ENCODE measurements around the gene SLC35A1. TPM values are rescaled to one million over a fixed set of nuclear protein-coding genes. Genes with fewer than 3 reads are reported as not detected.
"Not testable (repeated sequence)": the region's sequence is repeated elsewhere in the genome, so short reads cannot be mapped to it uniquely, and the experiment has no call there.

Gene SLC35A1
- total and polyA plus RNA-seq, 2 donors = 28.5 to 39.2 TPM

DNA sequence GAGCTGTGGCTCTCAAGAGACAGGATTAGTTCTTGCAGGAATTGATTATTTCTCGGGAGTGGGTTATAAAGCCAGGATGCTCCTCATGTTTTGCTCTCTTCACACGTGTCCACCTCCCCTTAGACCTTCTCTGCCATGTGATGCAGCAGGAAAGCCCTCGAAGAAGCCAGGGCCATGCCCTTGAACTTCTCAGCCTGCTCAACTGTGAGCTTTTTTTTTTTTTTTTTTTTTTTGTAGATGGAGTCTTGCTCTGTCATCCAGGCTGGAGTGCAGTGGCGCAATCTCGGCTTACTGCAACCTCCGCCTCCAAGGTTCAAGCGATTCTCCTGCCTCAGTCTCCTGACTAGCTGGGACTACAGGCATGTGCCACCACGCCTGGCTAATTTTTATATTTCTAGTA lies 16.6 kb downstream of the SLC35A1 start:
- WGBS = 92% methylated on average over 8 of the region's 8 CpGs
- DNase-seq (ENCODE audit: extremely low spot score); H3K27ac ChIP-seq (ENCODE audit: low read depth); H3K4me3 ChIP-seq (ENCODE audit: low read depth, low read length); H3K4me1 ChIP-seq (ENCODE audit: insufficient read depth); H3K36me3 ChIP-seq (ENCODE audit: insufficient read depth): not testable (repeated sequence)

DNA sequence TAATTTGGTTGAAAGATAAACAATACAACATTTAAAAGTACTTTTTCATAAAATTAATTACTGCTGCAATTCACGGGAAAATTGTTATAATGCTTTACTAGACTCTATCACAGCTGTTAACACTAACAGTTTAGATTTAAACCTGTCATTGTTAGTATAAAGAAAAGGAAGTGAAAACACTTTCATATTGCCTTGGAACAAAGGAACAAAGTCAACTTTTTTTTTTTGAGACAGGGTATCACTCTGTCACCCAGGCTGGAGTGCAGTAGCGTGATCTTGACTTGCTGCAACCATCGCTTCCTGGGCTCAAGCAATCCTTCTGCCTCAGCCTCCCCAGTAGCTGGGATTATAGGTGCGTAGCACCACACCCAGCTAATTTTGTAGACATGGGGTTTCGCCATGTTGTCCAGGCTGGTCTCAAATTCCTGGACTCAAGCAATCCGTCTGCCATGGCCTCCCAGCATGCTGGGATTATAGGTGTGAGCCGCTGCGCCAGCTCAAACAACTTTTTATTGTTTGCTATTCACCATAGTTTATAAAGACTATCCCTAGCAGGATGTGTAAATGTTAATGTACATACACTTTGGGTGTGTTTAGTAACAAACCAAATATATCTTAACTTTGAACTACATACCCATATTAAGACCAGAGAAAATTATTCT lies 22.1 kb downstream of the SLC35A1 start:
- WGBS = 94% methylated on average over 8 of the region's 8 CpGs
- no peak overlapping the region for H3K27ac ChIP-seq (ENCODE audit: low read depth)
- H3K36me3 ChIP-seq (ENCODE audit: insufficient read depth) = peaks cover 1% of the 10 kb centered on the region
- H3K4me3 ChIP-seq (ENCODE audit: low read depth, low read length) = no peak overlapping the region
- H3K4me1 ChIP-seq (ENCODE audit: insufficient read depth) = no peaks in the 10 kb centered on the region
- no peak for DNase-seq (ENCODE audit: extremely low spot score)

DNA sequence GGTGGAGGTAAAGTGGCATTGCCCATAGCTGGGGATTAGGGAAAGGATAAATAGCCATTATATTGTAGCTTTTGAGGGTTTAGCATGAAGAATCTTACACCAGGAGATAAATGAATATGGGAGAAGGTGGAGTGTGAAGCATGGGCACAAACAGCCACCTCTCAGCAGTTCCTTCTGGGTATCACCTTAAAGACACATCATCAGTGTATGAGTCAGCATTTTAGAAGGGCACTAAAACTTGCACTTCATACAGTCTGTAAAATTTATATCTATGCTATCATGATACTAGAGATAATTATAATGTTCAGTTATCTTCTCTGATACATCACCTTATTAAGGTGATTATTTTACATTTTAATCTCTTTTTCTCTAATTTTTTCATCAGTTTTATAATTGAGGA lies 25.3 kb downstream of the SLC35A1 start:
- H3K4me3 ChIP-seq (ENCODE audit: low read depth, low read length) = no peak overlapping the region
- no peak for DNase-seq (ENCODE audit: extremely low spot score)
- H3K36me3 ChIP-seq (ENCODE audit: insufficient read depth) = peaks cover 1% of the 10 kb centered on the region
- H3K4me1 ChIP-seq (ENCODE audit: insufficient read depth) = no peaks in the 10 kb centered on the region
- H3K27ac ChIP-seq (ENCODE audit: low read depth) = no peak overlapping the region

DNA sequence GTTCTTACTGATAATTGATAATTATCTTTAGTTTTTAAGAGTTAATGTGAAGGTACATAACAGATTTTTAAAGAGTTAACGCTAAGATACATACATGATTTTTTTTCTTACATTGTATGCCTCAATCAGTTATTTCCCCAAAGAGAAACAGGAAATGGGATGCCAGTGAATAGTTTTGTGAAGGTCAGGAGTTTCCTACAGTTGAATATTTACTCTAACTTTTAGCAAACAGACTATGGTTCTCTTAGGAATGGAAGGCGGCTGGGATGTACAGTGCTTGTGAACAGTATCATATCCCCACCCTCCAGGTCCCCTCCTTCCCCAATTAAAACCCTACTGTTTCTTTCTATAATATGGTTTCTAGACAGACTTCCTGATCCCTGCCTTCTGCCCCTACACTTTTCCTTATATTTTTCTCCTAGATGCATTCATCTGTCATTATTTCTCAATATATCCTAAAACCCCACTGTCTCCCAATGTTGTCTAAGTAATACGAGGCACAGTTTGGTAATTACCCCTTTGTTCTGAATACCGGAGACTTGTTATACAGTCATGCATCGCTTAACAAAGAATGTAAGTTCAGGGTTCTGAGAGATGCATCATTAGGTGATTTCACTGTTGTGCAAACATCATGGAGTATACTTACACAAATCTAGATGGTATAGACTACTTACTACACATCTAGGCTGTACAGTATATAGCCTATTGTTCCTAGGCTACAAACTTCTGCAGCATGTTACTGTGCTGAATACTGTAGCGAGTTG lies 29.2 kb downstream of the SLC35A1 start:
- Histone ChIP-seq H3K27ac (ENCODE audit: low read depth) (no peak overlapping the region), H3K4me3 (ENCODE audit: low read depth, low read length) (no peak overlapping the region), H3K36me3 (ENCODE audit: insufficient read depth) (peaks cover 3% of the 10 kb centered on the region), H3K4me1 (ENCODE audit: insufficient read depth) (no peaks in the 10 kb centered on the region)
- no peak for DNase-seq (ENCODE audit: extremely low spot score)
- 92% methylated on average over 6 of the region's 6 CpGs for WGBS

DNA sequence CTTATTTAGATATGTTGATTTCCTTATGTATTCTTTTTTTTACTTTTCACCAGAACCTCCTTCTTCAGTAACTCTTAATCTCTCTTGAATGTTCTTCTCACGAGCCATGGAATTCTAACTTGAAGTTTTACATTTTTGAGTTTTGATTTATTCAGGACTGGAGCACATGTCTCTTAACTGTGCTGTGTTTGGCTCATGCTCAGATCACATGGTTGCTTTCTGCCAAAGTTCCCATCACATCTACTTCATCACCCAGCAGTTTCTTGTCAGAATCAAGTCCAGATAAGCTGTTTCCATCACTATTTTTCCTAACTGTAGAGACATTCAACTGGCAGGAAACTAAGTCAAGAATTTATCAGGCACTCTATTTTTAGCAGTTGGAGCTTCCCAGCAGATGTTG lies 31.7 kb downstream of the SLC35A1 start:
- WGBS = 25% methylated on average over 1 of the region's 1 CpG
- Histone ChIP-seq H3K36me3 (ENCODE audit: insufficient read depth) (peaks cover 3% of the 10 kb centered on the region), H3K4me3 (ENCODE audit: low read depth, low read length) (no peak overlapping the region), H3K27ac (ENCODE audit: low read depth) (no peak overlapping the region), H3K4me1 (ENCODE audit: insufficient read depth) (no peaks in the 10 kb centered on the region)
- DNase-seq (ENCODE audit: extremely low spot score) = no peak

DNA sequence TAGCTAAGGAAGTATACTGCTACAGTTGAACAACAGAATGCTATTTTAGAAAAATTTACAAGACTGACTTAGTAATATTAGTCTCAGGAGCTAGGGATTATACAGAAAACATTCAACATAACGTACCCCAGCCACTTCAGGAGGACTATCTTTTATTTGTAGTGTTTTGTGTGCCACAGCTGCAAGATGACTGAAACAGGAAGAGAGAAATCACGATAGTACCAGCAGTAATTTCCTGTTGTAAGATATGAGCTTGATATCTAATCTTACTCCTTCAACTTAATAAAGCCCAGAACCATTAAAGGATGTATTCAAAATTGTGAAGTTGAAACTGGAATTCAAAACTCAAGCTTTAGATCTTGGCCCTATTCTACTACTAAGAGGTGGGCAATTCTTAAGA lies 42.1 kb downstream of the SLC35A1 start:
- no peak overlapping the region for H3K4me3 ChIP-seq (ENCODE audit: low read depth, low read length)
- H3K4me1 ChIP-seq (ENCODE audit: insufficient read depth) = no peaks in the 10 kb centered on the region
- peaks cover 8% of the 10 kb centered on the region for H3K36me3 ChIP-seq (ENCODE audit: insufficient read depth)
- DNase-seq (ENCODE audit: extremely low spot score) = no peak
- H3K27ac ChIP-seq (ENCODE audit: low read depth) = no peak overlapping the region
- WGBS = 46% methylated on average over 2 of the region's 2 CpGs

DNA sequence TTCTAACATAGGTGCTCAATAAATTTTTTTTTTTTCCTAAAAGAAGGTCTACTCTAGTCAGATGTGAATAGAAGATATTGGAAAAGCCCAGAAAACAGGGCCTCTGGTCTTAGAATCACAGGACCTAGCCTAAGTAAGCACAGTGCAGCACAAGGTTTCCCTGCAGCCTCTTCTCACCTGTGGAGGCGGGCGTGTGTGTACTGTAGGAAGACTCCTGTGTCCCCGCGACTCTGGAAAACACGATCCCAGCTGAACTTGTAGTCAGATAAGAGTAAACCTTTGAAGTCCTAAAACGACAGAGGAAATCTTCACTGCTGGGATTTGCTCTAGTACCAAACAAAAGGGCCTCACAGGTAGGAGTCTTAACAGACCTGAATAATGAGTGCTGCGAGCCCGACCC lies 45.7 kb downstream of the SLC35A1 start:
- 94% methylated on average over 8 of the region's 8 CpGs for WGBS
- H3K4me3 ChIP-seq (ENCODE audit: low read depth, low read length) = no peak overlapping the region
- no peaks in the 10 kb centered on the region for H3K4me1 ChIP-seq (ENCODE audit: insufficient read depth)
- no peak overlapping the region for H3K27ac ChIP-seq (ENCODE audit: low read depth)
- no peak for DNase-seq (ENCODE audit: extremely low spot score)
- H3K36me3 ChIP-seq (ENCODE audit: insufficient read depth) = peaks cover 4% of the 10 kb centered on the region

DNA sequence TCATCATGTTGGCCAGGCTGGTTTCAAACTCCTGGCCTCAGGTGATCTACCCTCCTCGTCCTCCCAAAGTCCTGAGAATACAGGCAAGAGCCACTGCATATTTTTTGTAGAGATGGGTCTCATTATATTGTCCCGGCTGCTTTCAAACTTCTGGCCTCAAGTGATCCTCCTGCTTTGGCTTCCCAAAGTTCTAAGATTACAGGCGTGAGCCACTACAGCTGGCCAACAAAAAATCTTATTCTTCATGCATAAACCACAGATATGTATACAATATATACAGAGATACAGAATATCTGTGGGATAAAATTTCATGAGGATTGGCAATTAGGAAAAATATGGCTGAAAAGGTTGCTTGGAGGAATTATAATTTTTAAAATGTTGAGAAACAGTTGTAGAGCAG lies 49.9 kb downstream of the SLC35A1 start:
- no peak for DNase-seq (ENCODE audit: extremely low spot score)
- Histone ChIP-seq H3K4me1 (ENCODE audit: insufficient read depth) (no peaks in the 10 kb centered on the region), H3K36me3 (ENCODE audit: insufficient read depth) (peaks cover 6% of the 10 kb centered on the region), H3K4me3 (ENCODE audit: low read depth, low read length) (no peak overlapping the region), H3K27ac (ENCODE audit: low read depth) (no peak overlapping the region)
- WGBS = 78% methylated on average over 3 of the region's 3 CpGs

DNA sequence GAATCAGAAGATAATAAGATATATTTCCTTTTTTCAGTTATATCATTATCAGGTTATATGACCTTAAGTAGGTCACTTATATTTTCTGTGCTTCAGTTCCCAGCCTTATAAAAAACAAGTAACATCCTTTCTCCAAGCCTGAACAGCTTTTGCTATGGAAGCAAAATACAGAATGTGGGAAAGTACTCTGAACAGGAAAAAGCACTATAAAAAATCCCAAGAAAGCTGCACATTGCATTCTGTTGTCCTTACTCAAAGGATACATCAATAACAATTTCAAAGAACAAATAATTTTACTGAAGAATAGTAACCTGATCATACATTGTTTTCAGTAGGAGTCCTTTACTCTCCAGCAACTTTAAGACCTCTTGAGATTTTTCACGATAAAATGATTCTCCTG lies 56.4 kb downstream of the SLC35A1 start:
- DNase-seq (ENCODE audit: extremely low spot score) = no peak
- H3K36me3 ChIP-seq (ENCODE audit: insufficient read depth) = peaks cover 2% of the 10 kb centered on the region
- H3K4me3 ChIP-seq (ENCODE audit: low read depth, low read length) = no peak overlapping the region
- no peaks in the 10 kb centered on the region for H3K4me1 ChIP-seq (ENCODE audit: insufficient read depth)
- no peak overlapping the region for H3K27ac ChIP-seq (ENCODE audit: low read depth)
- WGBS = 96% methylated on average over 1 of the region's 1 CpG

DNA sequence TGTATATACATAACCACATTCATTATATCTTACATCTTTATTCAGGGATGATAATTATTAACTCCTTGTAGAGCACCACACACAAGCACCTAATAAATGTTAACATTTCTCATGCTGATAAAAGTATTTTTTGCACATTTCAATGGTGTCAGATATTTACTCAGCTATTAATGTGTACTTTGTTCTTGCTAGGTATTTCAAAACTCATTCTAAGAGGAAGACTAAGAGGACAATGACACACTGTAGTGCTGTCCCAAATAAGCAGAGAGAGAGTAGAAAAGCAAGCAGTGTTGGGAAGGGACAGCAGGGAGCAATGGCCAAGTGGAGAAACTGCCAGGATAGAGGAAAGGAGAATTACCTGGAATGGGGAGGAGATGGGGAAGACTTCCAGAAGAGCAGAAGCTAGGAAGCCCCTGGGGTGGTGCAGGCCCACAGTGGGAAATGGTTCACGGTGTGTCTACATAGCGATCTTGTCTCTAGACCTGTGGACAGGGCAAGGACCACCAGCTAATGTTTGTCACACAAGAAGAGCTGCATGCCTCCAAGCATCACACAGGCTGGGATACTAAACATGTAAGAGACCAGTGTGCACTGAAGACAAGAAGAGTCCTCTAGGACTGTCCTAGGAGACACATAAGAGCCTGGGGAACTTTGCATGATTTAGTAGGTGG lies 61.7 kb downstream of the SLC35A1 start:
- Histone ChIP-seq H3K4me3 (ENCODE audit: low read depth, low read length) (no peak overlapping the region), H3K4me1 (ENCODE audit: insufficient read depth) (no peaks in the 10 kb centered on the region), H3K36me3 (ENCODE audit: insufficient read depth) (peaks cover 2% of the 10 kb centered on the region), H3K27ac (ENCODE audit: low read depth) (no peak overlapping the region)
- WGBS = 96% methylated on average over 2 of the region's 2 CpGs
- DNase-seq (ENCODE audit: extremely low spot score) = no peak

DNA sequence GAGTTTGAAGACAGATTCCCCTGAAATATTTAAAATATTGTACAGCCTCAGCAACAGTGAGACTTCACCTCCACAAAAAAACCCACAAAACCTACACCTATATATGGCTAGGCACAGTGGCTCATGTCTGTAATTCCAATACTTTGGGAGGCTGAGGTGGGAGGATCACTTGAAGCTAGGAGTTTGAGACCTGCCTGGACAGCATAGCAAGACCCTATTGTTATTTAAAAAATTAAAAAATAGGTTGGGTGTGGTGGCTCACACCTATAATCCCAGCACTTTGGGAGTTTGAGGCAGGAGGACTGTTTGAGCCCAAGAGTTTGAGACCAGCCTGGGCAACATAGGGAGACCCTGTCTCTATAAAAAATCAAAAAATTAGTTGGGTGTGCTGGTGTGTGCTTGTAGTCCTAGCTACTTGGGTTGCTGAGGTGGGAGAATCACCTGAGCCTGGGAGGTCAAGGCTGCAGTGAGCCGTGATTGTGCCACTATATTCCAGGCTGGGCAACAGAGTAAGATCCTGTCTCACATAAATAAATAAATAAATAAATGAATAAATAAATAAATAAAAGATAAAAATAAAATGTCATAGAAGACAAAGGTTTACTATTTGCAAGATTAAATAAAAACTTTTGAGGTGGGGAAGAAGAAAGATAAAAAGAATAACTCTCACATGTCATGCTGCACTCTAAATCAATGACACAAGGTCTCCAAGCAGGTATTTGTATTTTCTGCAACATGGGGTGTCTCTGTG lies 65.9 kb downstream of the SLC35A1 start:
- H3K4me3 ChIP-seq (ENCODE audit: low read depth, low read length) = no peak overlapping the region
- WGBS = 98% methylated on average over 1 of the region's 1 CpG
- no peaks in the 10 kb centered on the region for H3K4me1 ChIP-seq (ENCODE audit: insufficient read depth)
- peaks cover 5% of the 10 kb centered on the region for H3K36me3 ChIP-seq (ENCODE audit: insufficient read depth)
- no peak overlapping the region for H3K27ac ChIP-seq (ENCODE audit: low read depth)
- no peak for DNase-seq (ENCODE audit: extremely low spot score)

DNA sequence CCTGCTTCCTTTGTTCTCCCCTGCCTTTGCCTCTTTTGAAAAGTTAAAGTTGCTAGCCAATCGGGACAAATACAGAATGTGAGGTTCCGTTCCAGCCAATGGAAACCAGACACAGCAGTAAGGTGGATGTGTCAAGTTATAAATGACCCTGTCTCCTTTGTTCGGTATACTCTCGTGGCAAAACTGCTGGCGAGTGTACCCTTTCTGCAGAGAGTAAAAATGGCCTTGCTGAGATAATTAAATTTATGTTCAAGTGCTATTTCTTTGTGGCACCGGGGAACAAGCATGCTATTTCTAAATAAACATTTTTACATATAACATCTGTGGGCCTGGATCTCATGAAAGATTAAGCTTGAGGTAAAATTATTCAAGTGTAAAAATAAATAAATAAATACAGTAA lies 66.8 kb downstream of the SLC35A1 start:
- Histone ChIP-seq H3K4me3 (ENCODE audit: low read depth, low read length) (no peak overlapping the region), H3K36me3 (ENCODE audit: insufficient read depth) (peaks cover 6% of the 10 kb centered on the region), H3K4me1 (ENCODE audit: insufficient read depth) (no peaks in the 10 kb centered on the region), H3K27ac (ENCODE audit: low read depth) (no peak overlapping the region)
- 94% methylated on average over 6 of the region's 6 CpGs for WGBS
- no peak for DNase-seq (ENCODE audit: extremely low spot score)

DNA sequence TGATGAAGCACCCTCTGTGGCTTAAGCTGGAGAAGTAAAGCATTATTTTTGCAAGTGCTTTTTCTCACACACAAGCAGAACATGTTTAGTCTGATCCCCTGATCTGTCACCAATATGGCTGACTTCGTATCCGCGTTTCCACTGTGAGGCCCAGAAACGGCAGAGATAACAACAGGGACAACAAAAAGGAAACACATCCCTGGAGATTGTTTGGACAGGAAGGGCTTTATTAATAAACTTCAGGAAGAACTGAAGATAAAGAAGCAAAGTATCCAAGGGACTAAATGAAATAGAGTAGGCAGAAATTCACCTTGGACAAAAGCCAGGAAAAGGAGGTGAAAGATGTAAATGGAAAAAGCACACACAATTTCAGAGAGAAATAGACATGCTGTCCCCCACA lies 67.8 kb downstream of the SLC35A1 start:
- no peak overlapping the region for H3K27ac ChIP-seq (ENCODE audit: low read depth)
- no peaks in the 10 kb centered on the region for H3K4me1 ChIP-seq (ENCODE audit: insufficient read depth)
- 38% methylated on average over 4 of the region's 4 CpGs for WGBS
- H3K36me3 ChIP-seq (ENCODE audit: insufficient read depth) = peaks cover 6% of the 10 kb centered on the region
- no peak for DNase-seq (ENCODE audit: extremely low spot score)
- H3K4me3 ChIP-seq (ENCODE audit: low read depth, low read length) = no peak overlapping the region
